K562 (cell line): ENCODE results near the gene AKAP13. TPM values are rescaled to one million over a fixed set of nuclear protein-coding genes. Genes with fewer than 3 reads are reported as not detected.

ENCODE experiments used
- ATAC-seq: fragments of 200-7000 bp; cut with Tn5 transposase; 3 replicates; pipeline ENCODE4 v1.9.1; 2020; ENCODE audit warnings: moderate library complexity
- BruUV-seq: library from RNA; stranded (reverse); fragments of 400-500 nt; replicated peaks from 2 replicates; lab custom pipeline; 2021; lab: Mats Ljungman, UMichigan
- CTCF ChIA-PET: fragments of 300-600 bp; formaldehyde crosslinking; extraction: SDS; loops from one replicate; lab custom pipeline; 2021; ENCODE audit warnings: low intra/inter-chr PET ratio; lab: Yijun Ruan, JAX
- POLR2A ChIA-PET: fragments of 300-600, 350-650 bp; sonication (Branson Sonifier 250); formaldehyde crosslinking; extraction: SDS; loops from one replicate; lab custom pipeline; 2021; ENCODE audit warnings: antibody characterized with exemption, inconsistent platforms; lab: Yijun Ruan, JAX
- DNase-seq, 4 experiments: peaks; one replicate each; pipeline versions ENCODE4 v3.0.0 to v3.0.0-alpha.2; 2011 to 2018; ENCODE audit warnings: low spot score in 3 of 4, mixed read lengths in 3 of 4; ENCODE audit errors: extremely low read depth in 1 of 4
- FAIRE-seq: peaks from 2 replicates; lab custom pipeline; 2011; peaks lifted over from hg19 to GRCh38; lab: Jason Lieb, UNC
- H2AFZ ChIP-seq: 2 replicates; pipeline ENCODE4 v1.6.0; 2011; ENCODE audit warnings: low read depth, low read length, control low read depth, inconsistent platforms
- H3K27ac ChIP-seq: fragments of 200-600 bp; 3 replicates; pipeline ENCODE4 v1.8.0; 2011; ENCODE audit warnings: low read depth, mild to moderate bottlenecking, control low read depth, inconsistent platforms, low read length, moderate library complexity, mixed read lengths; ENCODE audit errors: extremely low read depth
- H3K27me3 ChIP-seq, 2 experiments: fragments of 300-600 bp in 1 of 2; 2 replicates in 1 of 2; 3 replicates in 1 of 2; pipeline versions ENCODE4 v1.6.0 to v1.8.0; 2011; ENCODE audit warnings: inconsistent platforms in 2 of 2, low read length in 2 of 2, mild to moderate bottlenecking in 1 of 2, mixed read lengths in 1 of 2, moderate library complexity in 1 of 2; ENCODE audit not compliant: control insufficient read depth in 2 of 2, insufficient read depth in 2 of 2
- H3K36me3 ChIP-seq: fragments of 300-600 bp; 3 replicates; pipeline ENCODE4 v1.8.0; 2011; ENCODE audit warnings: mild to moderate bottlenecking, low read length, inconsistent platforms; ENCODE audit not compliant: control insufficient read depth, insufficient read depth
- H3K4me1 ChIP-seq, 2 experiments: fragments of 200-600 bp in 1 of 2; replicated peaks in 1 of 2; 2 replicates in 1 of 2; 3 replicates in 1 of 2; pipeline versions ENCODE4 v1.5.1 to v1.8.0; 2011; ENCODE audit warnings: inconsistent platforms in 2 of 2, low read length in 2 of 2, mild to moderate bottlenecking in 1 of 2, mixed read lengths in 1 of 2, moderate library complexity in 1 of 2; ENCODE audit not compliant: control insufficient read depth in 2 of 2, insufficient read depth in 2 of 2
- H3K4me2 ChIP-seq: 2 replicates; pipeline ENCODE4 v1.6.1; 2011; ENCODE audit warnings: low read length, control low read depth, inconsistent platforms, mixed read lengths; ENCODE audit not compliant: insufficient read depth
- H3K4me3 ChIP-seq: fragments of 200-600 bp; sonication (generic), shearing (Covaris generic); 2 replicates; pipeline ENCODE4 v1.5.1; 2016; ENCODE audit warnings: control low read depth, inconsistent platforms
- H3K79me2 ChIP-seq: fragments of 200-600 bp; 3 replicates; pipeline ENCODE4 v1.8.0; 2011; ENCODE audit warnings: low read length, inconsistent platforms; ENCODE audit not compliant: control insufficient read depth, insufficient read depth
- H3K9ac ChIP-seq, 2 experiments: 2 replicates each; pipeline versions ENCODE4 v1.6.0 to v1.6.1; 2011; ENCODE audit warnings: low read depth in 2 of 2, low read length in 2 of 2, control low read depth in 1 of 2, inconsistent platforms in 1 of 2, mild to moderate bottlenecking in 1 of 2, mixed read lengths in 1 of 2; ENCODE audit not compliant: insufficient read depth in 1 of 2
- H3K9me1 ChIP-seq: one replicate; pipeline ENCODE4 v1.6.0; 2011; ENCODE audit warnings: inconsistent platforms, mild to moderate bottlenecking, low read length, moderate library complexity; ENCODE audit not compliant: control insufficient read depth, insufficient read depth
- H3K9me3 ChIP-seq: replicated peaks from 2 replicates; pipeline ENCODE4 v1.5.1; 2011; ENCODE audit warnings: low read depth, low read length, inconsistent platforms; ENCODE audit not compliant: control insufficient read depth, insufficient read depth
- H4K20me1 ChIP-seq: replicated peaks from 2 replicates; pipeline ENCODE4 v1.6.1; 2011; ENCODE audit warnings: low read length, inconsistent platforms, mixed read lengths; ENCODE audit not compliant: control insufficient read depth, insufficient read depth
- HOXB6 ChIP-seq: fragments of 250-450 bp; sonication (Bioruptor Pico); IDR thresholded peaks from 2 replicates; pipeline ENCODE4 v1.5.1; 2022; ENCODE audit warnings: mild to moderate bottlenecking, borderline replicate concordance
- RBM14 ChIP-seq: fragments of 200-400 bp; formaldehyde crosslinking; IDR thresholded peaks from 2 replicates; pipeline ENCODE4 v1.6.1; 2018; ENCODE audit warnings: low read depth, mild to moderate bottlenecking, low read length, moderate library complexity, borderline replicate concordance; ENCODE audit not compliant: insufficient read depth
- RCOR1 ChIP-seq, 2 experiments: IDR thresholded peaks; 2 replicates each; pipeline ENCODE4 v1.6.1; 2012; ENCODE audit warnings: low read depth in 2 of 2, low read length in 2 of 2, borderline replicate concordance in 1 of 2, improper control_type of control experiment in 1 of 2
- SP2 ChIP-seq: IDR thresholded peaks from 2 replicates; pipeline ENCODE4 v1.6.1; 2011; ENCODE audit warnings: mild to moderate bottlenecking, low read depth, low read length, moderate library complexity; ENCODE audit not compliant: poor library complexity, severe bottlenecking; ENCODE audit errors: extremely low read depth
- TOE1 ChIP-seq, 2 experiments: fragments of 450-650 bp in 1 of 2; sonication (generic) in 1 of 2; formaldehyde crosslinking in 1 of 2; IDR thresholded peaks; 2 replicates each; pipeline versions ENCODE4 v1.7.1 to v1.8.0; 2016 to 2022; ENCODE audit warnings: borderline replicate concordance in 2 of 2, mild to moderate bottlenecking in 2 of 2, antibody characterized with exemption in 1 of 2, inconsistent platforms in 1 of 2, low read depth in 1 of 2, missing genetic modification reagents in 1 of 2, moderate library complexity in 1 of 2
- ZNF407 ChIP-seq: fragments of 450-650 bp; IDR thresholded peaks from 2 replicates; pipeline ENCODE4 v1.6.1; 2016; ENCODE audit warnings: low read depth
- ZNF655 ChIP-seq: fragments of 250-450 bp; sonication (Bioruptor Pico); IDR thresholded peaks from 2 replicates; pipeline ENCODE4 v1.5.0; 2021
- WGBS: fragments of 100-300 bp; shearing (Covaris generic); methylation state at CpG from one replicate; pipeline ENCODE4 v1.1.6; 2016; ENCODE audit warnings: low coverage, mixed read lengths; ENCODE audit not compliant: insufficient coverage; ENCODE audit errors: missing lambda C conversion rate; 5-methylcytosine and 5-hydroxymethylcytosine counted together
- in situ Hi-C: fragments of 300-500 bp; cut with MboI; formaldehyde crosslinking; loops from 4 replicates; pipeline ENCODE4 v1.15.0; 2018; ENCODE audit warnings: inconsistent platforms, mixed read lengths
- intact Hi-C: fragments of 100-400 bp; cut with micrococcal nuclease; formaldehyde crosslinking; loops from 2 replicates; pipeline ENCODE4 v1.14.2; 2022
- polyA plus RNA-seq, 8 experiments: library from polyadenylated mRNA; depleted of rRNA in 4 of 8; stranded (reverse) in 5 of 8; unstranded in 3 of 8; fragments of >200 nt; fragmentation: Nextera tagmentation in 2 of 8; fragmentation: Illumina TruSeq in 1 of 8; extraction: Ambion mirVana in 2 of 8; extraction: Trizol in 1 of 8; gene quantifications; 2 replicates each; pipeline versions ENCODE4 v1.2.1 to v1.2.3, GENCODE V29; 2011 to 2014; ENCODE audit warnings: inconsistent platforms in 1 of 8, missing spikeins in 1 of 8
- total RNA-seq, 7 experiments: library from RNA; depleted of rRNA in 6 of 7; stranded (reverse); fragments of >200 nt in 6 of 7; fragmentation: Illumina TruSeq in 2 of 7; extraction: Trizol in 2 of 7; gene quantifications; 2 replicates each; pipeline versions ENCODE4 v1.2.1 to v1.2.3, GENCODE V29; 2011 to 2021; ENCODE audit warnings: low replicate concordance in 1 of 7

AKAP13 gene
- total and polyA plus RNA-seq, 9 of the 15 experiments (the other 6 are each of a cell fraction or from before 2014, with no cell fraction given): 0.03 to 1.7 (median 0.42) TPM

- no peak for DNase-seq
- H3K79me2 ChIP-seq: no peaks in the 10 kb centered on the region
- BruUV-seq: no TSS peak
- no peak for FAIRE-seq
- no peak overlapping the region for H3K27ac ChIP-seq
- H4K20me1 ChIP-seq: no peaks in the 10 kb centered on the region
- no peaks in the 10 kb centered on the region for H3K36me3 ChIP-seq
- ChIA-PET CTCF (no interaction called here), POLR2A (no interaction called here)
- no peak overlapping the region for H3K4me2 ChIP-seq
- H3K4me3 ChIP-seq: no peak overlapping the region
- intact Hi-C loops: no loop called here
- ATAC-seq: no peak
- no peak overlapping the region for H2AFZ ChIP-seq
- in situ Hi-C loops: no loop called here
- no peaks in the 10 kb centered on the region for H3K9me1 ChIP-seq
- no peaks in the 10 kb centered on the region for H3K9me3 ChIP-seq
- no peak for TF ChIP-seq RCOR1 (IDR thresholded peaks at IDR 0.05; ENCODE audit: borderline replicate concordance in 1 of 2, low read depth in 2 of 2, low read length in 2 of 2)
- TF ChIP-seq RBM14: no peak
- TF ChIP-seq HOXB6 (CRISPR knock-in tag): no peak
- TF ChIP-seq SP2: no peak
- TF ChIP-seq ZNF407: no peak
- TF ChIP-seq ZNF655: no peak
- TF ChIP-seq TOE1 (IDR thresholded peaks at IDR 0.05; ENCODE audit: borderline replicate concordance): no peak
- TF ChIP-seq TOE1 (CRISPR knock-in tag; IDR thresholded peaks at IDR 0.05; ENCODE audit: borderline replicate concordance, low read depth): no peak
- H3K4me1 ChIP-seq: no peaks in the 10 kb centered on the region
- no peak overlapping the region for H3K9ac ChIP-seq
- H3K27me3 ChIP-seq: no peaks in the 10 kb centered on the region
- WGBS: 2% methylated on average over 4 of the region's 4 CpGs
Measured at GRCh38 chr15:85404176-85404917, 23.9 kb downstream of the AKAP13 start.
